RPMI7951 (cell line): ENCODE results near the gene ENO2. TPM values are rescaled to one million over a fixed set of nuclear protein-coding genes. Genes with fewer than 3 reads are reported as not detected.
"Not testable (repeated sequence)": the region's sequence is repeated elsewhere in the genome, so short reads cannot be mapped to it uniquely, and the experiment has no call there.

ENCODE experiments used
- DNase-seq: peaks from one replicate; pipeline ENCODE4 v3.0.0-alpha.2; 2012; ENCODE audit warnings: low read depth
- total RNA-seq: library from RNA; depleted of rRNA; stranded (reverse); fragments of >200 nt; shearing (Covaris generic); gene quantifications from 2 replicates; pipeline ENCODE4 v1.2.3, GENCODE V29; 2014

The ENO2 gene
- total RNA-seq, 1 experiment from 2014 or later = 28.6 TPM

DNA sequence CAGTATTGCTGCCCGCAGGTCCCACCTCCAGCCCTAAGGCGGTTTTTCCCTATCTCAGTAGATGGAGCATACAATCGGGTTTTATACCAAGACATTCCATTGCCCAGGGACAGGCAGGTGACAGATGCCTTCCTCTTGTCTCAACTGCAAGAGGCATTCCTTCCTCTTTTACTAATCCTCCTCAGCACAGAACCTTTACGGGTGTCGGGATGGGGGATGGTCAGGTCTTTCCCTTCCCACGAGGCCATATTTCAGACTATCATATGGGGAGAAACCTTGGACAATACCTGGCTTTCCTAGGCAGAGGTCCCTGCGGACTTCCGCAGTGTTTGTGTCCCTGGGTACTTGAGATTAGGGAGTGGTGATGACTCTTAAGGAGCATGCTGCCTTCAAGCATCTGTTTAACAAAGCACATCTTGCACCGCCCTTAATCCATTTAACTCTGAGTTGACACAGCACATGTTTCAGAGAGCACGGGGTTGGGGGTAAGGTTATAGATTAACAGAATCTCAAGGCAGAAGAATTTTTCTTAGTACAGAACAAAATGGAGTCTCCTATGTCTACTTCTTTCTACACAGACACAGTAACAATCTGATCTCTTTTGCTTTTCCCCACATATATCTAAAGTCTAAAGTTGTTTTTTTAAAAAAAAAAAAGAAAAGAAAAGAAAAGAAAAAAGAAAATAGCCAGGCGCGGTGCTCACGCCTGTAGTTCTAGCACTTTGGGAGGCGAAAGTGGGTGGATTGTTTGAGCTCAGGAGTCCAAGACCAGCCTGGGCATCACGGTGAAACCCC is 28.0 kb upstream of the ENO2 start:
- DNase-seq = not testable (repeated sequence)

DNA sequence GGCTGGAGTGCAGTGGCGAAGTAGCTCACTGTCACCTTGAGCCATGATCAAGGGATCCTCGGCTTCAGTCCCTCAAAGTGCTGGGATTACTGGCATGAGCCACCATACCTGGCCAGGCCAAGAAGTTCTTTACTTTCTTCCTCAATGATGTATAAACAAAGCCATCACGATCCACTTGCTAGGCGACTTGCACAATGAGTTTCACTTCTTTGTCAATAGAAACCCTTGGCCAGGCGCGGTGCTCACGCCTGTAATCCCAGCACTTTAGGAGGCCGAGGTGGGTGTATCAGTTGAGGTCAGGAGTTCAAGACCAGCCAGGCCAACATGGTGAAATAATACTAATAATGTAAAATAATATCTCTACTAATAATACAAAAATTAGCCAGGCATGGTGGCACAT is 26.9 kb upstream of the ENO2 start:
- DNase-seq = no peak

GRCh38 chr12:6888360-6888759 is 26.0 kb upstream of the ENO2 start:
- DNase-seq = no peak

GRCh38 chr12:6888794-6889193 is 25.6 kb upstream of the ENO2 start:
- not testable (repeated sequence) for DNase-seq

GRCh38 chr12:6889775-6890573 is 24.4 kb upstream of the ENO2 start:
- DNase-seq = not testable (repeated sequence)

DNA sequence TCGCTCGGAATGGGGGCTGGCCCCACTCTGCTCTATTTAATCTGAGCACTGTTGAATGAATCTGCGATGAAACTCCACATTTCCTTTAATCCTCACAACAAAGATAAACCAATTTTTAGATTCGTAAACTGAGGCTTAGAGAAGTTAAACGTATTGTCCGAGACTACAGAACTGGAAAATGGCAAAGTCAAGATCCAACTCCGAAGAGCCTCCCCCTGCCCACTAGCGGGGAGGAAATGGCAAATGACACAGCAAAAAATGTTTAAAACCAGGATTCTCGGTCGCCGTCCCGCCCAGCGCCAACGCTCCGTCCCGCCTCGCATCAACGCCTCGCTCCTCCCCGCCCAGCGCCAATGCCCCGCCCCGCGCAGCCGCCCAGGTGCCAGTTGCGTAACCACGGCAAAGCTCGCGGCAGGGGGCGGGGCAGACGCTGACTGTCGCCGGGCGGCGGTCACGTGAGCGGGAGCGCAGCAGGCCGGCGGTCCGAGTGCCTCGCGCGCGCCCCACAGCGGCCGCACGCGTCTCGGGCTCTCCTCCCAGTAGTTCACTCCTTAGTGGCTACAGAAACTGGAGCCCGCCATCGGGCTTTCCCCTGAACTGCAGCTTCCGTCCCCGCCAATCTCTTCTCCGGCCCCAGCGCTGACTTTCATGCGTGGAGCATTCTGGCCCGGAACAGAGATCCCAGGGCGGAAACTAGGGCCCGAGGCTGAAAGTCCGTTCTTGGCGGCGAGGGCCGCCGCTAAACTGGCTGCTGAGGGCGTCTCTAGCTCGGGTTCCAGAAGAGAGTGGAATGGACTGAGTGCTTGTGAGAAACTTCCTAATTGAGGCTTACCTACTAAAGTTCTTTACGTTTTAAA is 23.4 kb upstream of the ENO2 start:
- peak; percentile 91 for DNase-seq

DNA sequence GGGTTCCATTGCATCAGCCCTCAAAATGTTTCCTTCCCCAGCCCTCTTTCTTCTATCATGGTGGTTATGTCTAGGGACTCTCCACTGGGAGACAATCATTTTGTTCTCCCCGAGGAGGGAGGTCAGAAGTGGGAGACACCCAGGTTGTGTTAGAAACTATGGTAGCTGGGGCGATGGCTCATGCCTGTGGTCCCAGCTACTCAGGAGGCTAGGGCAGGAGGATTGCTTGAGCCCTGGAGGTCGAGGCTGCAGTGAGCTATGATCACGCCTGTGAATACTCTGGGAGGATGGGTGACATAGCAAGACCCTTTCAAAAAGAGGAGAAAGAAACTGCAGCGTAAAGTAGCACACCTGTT is 22.8 kb upstream of the ENO2 start:
- no peak for DNase-seq

DNA sequence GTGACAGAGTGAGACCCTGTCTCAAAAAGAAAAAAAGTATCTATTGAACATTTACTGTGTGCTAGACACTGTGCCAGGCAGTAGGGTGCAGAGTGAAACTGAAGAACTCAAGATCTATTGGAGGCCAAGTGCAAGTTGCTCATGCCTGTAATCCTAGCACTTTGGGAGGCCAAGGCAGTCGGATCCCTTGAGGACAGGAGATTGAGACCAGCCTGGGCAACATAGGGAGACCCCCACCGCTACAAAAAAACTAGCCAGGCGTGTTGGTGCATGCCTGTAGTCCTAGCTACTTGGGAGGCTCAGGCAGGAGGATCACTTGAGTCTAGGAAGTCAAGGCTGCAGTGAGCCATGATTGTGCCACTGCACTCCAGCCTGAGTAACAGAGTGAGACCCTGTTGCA is 21.7 kb upstream of the ENO2 start:
- not testable (repeated sequence) for DNase-seq

- no peak for DNase-seq
These were observed 20.1 kb upstream of the ENO2 start for GRCh38 chr12:6894321-6894720.

DNA sequence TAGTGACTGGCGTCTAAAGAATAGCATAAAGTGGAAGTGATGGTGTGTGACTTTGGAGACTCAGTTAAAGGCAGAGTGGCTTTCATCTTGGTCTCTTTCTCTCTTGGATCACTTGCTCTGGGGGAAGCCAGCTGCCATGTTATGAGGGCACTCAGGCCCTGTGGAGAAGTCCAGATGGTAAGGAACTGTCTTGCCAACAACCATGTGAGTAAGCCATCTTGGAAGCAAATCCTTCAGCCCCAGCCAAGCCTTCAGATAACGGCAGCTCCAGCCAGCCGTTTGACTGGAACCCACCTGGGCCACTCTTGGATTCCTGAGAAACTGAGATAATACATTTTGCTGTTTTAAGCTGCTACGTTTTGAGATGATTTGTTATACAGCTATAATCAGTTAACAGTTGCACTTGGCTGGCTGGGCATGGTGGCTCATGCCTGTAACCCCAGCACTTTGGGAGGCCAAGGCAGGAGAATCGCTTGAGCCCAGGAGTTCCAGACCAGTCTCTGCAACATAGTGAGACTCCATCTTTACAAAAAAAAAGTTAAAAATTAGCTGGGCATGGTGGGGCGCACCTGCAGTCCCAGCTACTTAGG is 17.4 kb upstream of the ENO2 start:
- DNase-seq = no peak

GRCh38 chr12:6899427-6899826 is 15.0 kb upstream of the ENO2 start:
- no peak for DNase-seq

GRCh38 chr12:6899837-6900519 is 14.4 kb upstream of the ENO2 start:
- peak; percentile 48 for DNase-seq

- DNase-seq = no peak
These were observed 11.9 kb upstream of the ENO2 start for GRCh38 chr12:6902448-6902847.

GRCh38 chr12:6903722-6904121 is 10.7 kb upstream of the ENO2 start:
- DNase-seq = no peak

DNA sequence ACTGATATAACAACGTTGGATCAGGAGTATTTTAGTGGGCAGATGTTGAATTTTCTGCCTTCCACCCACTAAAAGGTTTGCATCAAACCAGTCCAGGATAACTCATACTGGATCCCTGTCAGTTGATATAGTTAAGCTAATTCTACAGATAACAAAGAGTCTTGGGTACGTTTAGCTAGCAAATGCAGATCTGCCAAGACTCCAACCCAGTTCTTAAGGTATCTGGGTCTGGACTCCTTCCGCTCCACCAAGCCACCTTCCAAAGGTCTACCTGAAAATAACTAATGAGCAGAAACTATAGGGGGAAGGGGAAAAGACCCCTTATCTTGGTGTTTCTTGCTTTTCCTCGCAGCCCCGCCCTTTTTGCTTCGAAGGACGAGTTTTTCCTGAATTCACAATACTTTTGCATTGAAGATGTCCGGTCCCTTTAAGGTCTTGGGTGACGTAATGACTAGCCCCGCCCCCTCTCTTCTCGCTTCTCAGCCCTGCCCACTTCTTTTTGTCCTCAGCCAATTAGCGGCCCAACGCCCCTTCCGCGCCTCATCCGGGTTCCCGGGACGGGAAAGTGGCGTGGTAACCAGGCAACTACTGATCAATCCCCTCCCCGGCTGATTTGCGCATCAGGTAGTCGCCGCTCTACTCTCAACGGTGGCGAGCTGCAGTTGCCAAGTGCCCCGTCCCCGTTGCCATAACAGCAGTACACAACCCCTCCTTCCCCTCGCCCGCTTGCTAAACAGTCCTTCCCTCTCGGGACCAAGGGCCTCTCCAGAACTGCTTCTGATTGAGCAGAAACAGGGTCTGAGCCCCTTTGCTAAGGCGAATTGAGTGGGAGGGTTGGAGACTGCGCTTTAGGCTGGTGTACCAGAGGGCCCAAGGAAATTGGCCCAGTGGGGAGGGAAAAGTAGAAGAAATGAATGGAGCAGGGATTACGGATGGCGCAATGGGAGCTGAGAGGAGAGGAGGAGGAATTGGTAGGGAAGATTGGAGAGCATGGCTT is 9.8 kb upstream of the ENO2 start, which contains the start of gene LRRC23:
LRRC23 (plus strand) TSS at position 543 of the 997 bp plus-strand sequence. CDS start 812 bp downstream, outside the sequence.
- DNase-seq = peak; percentile 92

DNA sequence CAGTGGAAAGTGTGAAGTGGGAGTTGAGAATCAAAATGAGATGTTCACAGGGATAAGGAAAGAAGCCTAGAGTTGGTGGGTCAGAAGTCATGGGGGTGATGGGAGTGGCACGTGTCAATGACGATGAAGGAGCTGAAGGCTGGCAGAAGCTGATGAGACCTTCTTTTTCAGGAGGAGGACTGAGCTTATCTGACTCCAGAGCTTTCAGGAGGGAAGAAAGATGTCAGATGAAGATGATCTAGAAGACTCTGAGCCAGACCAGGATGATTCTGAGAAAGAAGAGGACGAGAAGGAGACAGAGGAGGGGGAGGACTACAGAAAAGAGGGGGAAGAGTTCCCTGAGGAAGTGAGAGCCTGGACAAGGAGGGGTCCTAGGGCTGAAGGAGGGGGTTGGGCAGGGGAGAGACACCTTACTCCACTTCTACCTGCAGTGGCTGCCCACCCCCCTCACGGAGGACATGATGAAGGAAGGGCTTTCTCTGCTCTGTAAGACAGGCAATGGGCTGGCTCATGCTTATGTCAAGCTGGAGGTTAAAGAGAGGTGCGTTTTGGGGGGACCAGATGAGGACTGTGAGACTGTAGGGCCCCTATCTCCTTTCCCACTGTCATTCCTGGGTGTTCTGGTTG is 8.9 kb upstream of the ENO2 start:
- DNase-seq = no peak

DNA sequence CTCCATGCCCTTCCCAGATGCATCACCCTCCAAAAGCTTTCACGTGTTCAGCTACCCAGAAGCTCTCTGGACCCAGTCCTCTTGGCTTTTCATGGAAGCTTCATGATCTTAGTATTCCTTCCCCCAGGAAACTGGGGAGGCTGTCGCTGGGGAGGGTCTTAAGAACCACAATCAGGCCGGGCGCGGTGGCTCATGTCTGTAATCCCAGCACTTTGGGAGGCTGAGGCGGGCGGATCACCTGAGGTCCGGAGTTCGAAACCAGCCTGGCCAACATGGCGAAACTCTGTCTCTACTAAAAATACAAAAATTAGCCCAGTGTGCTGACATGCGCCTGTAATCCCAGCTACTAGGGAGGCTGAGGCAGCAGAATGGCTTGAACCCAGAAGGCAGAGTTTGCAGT is 6.2 kb upstream of the ENO2 start:
- DNase-seq = not testable (repeated sequence)

DNA sequence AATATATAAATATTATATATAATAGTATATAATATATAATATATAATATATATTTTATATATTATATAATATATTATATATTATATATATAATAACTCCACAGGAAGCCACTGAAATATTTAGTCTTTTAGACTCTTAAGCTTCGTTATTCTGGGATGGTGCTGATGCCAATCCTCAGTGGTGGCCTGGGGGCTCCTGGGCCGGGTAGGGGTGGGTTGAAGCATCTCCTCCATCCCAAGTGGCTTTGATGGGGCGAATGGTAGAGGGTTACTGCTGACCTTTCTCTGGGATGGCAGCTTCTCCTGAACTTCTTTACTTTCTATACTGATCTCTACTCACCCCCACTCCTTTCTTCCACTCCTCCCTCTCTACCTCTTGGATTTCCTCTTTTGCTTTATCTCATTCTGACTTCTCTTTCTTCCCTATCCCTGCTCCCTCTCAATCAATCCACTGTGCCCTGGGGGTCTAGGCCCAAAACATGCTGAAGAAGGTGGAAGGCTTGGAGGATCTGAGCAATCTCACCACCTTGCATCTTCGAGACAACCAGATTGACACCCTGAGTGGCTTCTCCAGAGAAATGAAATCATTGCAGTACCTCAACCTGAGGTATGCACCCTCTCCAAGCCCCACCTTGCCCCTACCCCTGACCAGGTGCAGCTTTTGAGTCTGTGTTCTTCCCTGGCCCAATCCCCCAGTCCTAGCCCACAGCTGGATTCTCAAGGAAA is 4.8 kb upstream of the ENO2 start:
- no peak for DNase-seq
